ENCODE data around the gene ITPR2. TPM values are rescaled to one million over a fixed set of nuclear protein-coding genes. Genes with fewer than 3 reads are reported as not detected.

ITPR2 gene
- polyA plus RNA-seq, 2 of the 4 experiments (the other 2 are of a cell fraction), result 3.1 to 8.1 TPM

- FAIRE-seq, result no peak
- no peak for ATAC-seq
- POLR2A ChIA-PET, result no interaction called here
- DNase-seq (ENCODE audit: low read depth in 1 of 2, low spot score in 1 of 2), result no peak
- Histone ChIP-seq H3K4me3 (no peak overlapping the region), H3K9me3 (no peaks in the 10 kb centered on the region), H3K4me2 (no peak overlapping the region), H3K4me1 (peaks cover 8% of the 10 kb centered on the region; the same call in 2 of the 3 replicates), H3K27ac (no peak overlapping the region)
- 87% methylated on average over 1 of the region's 1 CpG for WGBS (ENCODE audit: missing lambda C conversion rate)
- CTCF ChIA-PET, result no interaction called here
- TF ChIP-seq RARB (CRISPR knock-in tag; IDR thresholded peaks at IDR 0.05) (no peak), CBX8 (IDR thresholded peaks at IDR 0.05) (no peak)
Observed at GRCh38 chr12:26807292-26807691, 25.7 kb downstream of the ITPR2 start.

- Histone ChIP-seq H3K4me3 (no peak overlapping the region), H3K4me2 (no peak overlapping the region), H3K4me1 (peaks cover 8% of the 10 kb centered on the region; the same call in 2 of the 3 replicates), H3K9me3 (no peaks in the 10 kb centered on the region), H3K27ac (no peak overlapping the region)
- ATAC-seq (no peak), FAIRE-seq (no peak), DNase-seq (ENCODE audit: low read depth in 1 of 2, low spot score in 1 of 2) (no peak)
- TF ChIP-seq KDM5A (IDR thresholded peaks at IDR 0.05), result no peak
- TF ChIP-seq USF2 (IDR thresholded peaks at IDR 0.05), result no peak
- TF ChIP-seq ZC3H11A (IDR thresholded peaks at IDR 0.05), result no peak
- no peak for TF ChIP-seq RAD21 (conservative IDR thresholded peaks at IDR 0.05 in 1 of 2, IDR thresholded peaks at IDR 0.05 in 1 of 2)
- no peak for TF ChIP-seq ELK1 (IDR thresholded peaks at IDR 0.05; ENCODE audit: low read depth, low read length)
- no peak for TF ChIP-seq POLR2A (IDR thresholded peaks at IDR 0.05; ENCODE audit: low read length)
- TF ChIP-seq MAX (IDR thresholded peaks at IDR 0.05), result no peak
- TF ChIP-seq CBX8 (IDR thresholded peaks at IDR 0.05), result no peak
- no peak for TF ChIP-seq NFE2L2 (conservative IDR thresholded peaks at IDR 0.05; ENCODE audit: low read length)
- no peak for TF ChIP-seq ATOH8 (CRISPR knock-in tag; IDR thresholded peaks at IDR 0.05; ENCODE audit: low read depth)
- no peak for TF ChIP-seq MYC (IDR thresholded peaks at IDR 0.05; ENCODE audit: borderline replicate concordance, low read length)
- WGBS (ENCODE audit: missing lambda C conversion rate), result 85% methylated on average over 5 of the region's 5 CpGs
- ChIA-PET CTCF (interaction anchor here (0.9 kb wide), 1 partner anchor 27 kb away, joined by 3 read pairs; the partner anchor contains the start of gene ITPR2), POLR2A (no interaction called here)
Observed at GRCh38 chr12:26806556-26806955, 26.4 kb downstream of the ITPR2 start.

- no peak for TF ChIP-seq POLR2AphosphoS2 (conservative IDR thresholded peaks at IDR 0.05; ENCODE audit: low read length)
- FAIRE-seq (no peak), ATAC-seq (no peak), DNase-seq (ENCODE audit: low read depth in 1 of 2, low spot score in 1 of 2) (no peak)
- ChIA-PET POLR2A (no interaction called here), CTCF (interaction anchor here (0.9 to 1.2 kb wide), 3 partner anchors 12 to 28 kb away, joined by 3 to 4 read pairs (median 3); partner anchors contain the start of gene ITPR2)
- Histone ChIP-seq H3K9me3 (no peaks in the 10 kb centered on the region), H3K27ac (no peak overlapping the region), H3K4me2 (no peak overlapping the region), H3K4me1 (peaks cover 8% of the 10 kb centered on the region; the same call in 2 of the 3 replicates), H3K4me3 (no peak overlapping the region)
- WGBS (ENCODE audit: missing lambda C conversion rate), result 87% methylated on average over 5 of the region's 5 CpGs
Observed at GRCh38 chr12:26805401-26805971, 27.5 kb downstream of the ITPR2 start.

- Histone ChIP-seq H3K27ac (peak overlapping the region in 1 of 2 experiments; percentile 31; a peak in 1 of 6 replicates), H3K4me3 (no peak overlapping the region), H3K4me1 (peaks cover 11% of the 10 kb centered on the region; the same call in 2 of the 3 replicates), H3K4me2 (peak overlapping the region; percentile 30; the same call in 2 of the 3 replicates), H3K9me3 (no peaks in the 10 kb centered on the region)
- FAIRE-seq, result no peak
- DNase-seq (ENCODE audit: low read depth in 1 of 2, low spot score in 1 of 2), result peak in 1 of 2 experiments; percentile 5
- ChIA-PET POLR2A (no interaction called here), CTCF (interaction anchor here (0.6 to 0.7 kb wide), 2 partner anchors 10 to 1536 kb away, joined by 3 read pairs; no protein-coding TSS in a partner anchor)
- peak in 1 of 2 experiments; percentile 33; a peak in 3 of 6 replicates for ATAC-seq
- 34% methylated on average over 2 of the region's 2 CpGs for WGBS (ENCODE audit: missing lambda C conversion rate)
- TF ChIP-seq JUN (IDR thresholded peaks at IDR 0.05), result no peak
- TF ChIP-seq CHD2 (IDR thresholded peaks at IDR 0.05; ENCODE audit: low read length, partially characterized antibody), result no peak
- no peak for TF ChIP-seq EP300 (IDR thresholded peaks at IDR 0.05)
- TF ChIP-seq FOSL2 (IDR thresholded peaks at IDR 0.05), result no peak
- no peak for TF ChIP-seq FOSL2 (CRISPR knock-in tag; IDR thresholded peaks at IDR 0.05)
- no peak for TF ChIP-seq ATOH8 (CRISPR knock-in tag; IDR thresholded peaks at IDR 0.05; ENCODE audit: low read depth)
- TF ChIP-seq ZNF302 (CRISPR knock-in tag; IDR thresholded peaks at IDR 0.05), result no peak
- TF ChIP-seq CTCF (IDR thresholded peaks at IDR 0.05), result no peak
- no peak for TF ChIP-seq BCL3 (IDR thresholded peaks at IDR 0.05)
Observed at GRCh38 chr12:26803552-26803951, 29.4 kb downstream of the ITPR2 start.

Data from A549 (cell line).